SK-N-SH (cell line): ENCODE measurements around the gene DYNC2LI1. TPM values are rescaled to one million over a fixed set of nuclear protein-coding genes. Genes with fewer than 3 reads are reported as not detected.

ENCODE experiments used
- CTCF ChIA-PET: fragments of 300-600, 350-600 bp; formaldehyde crosslinking; extraction: SDS; loops from one replicate; lab custom pipeline; 2021; lab: Yijun Ruan, JAX
- POLR2A ChIA-PET: fragments of 350-600 bp; sonication (Branson Sonifier 250); formaldehyde crosslinking; extraction: SDS; loops from one replicate; lab custom pipeline; 2020; ENCODE audit warnings: antibody characterized with exemption, inconsistent platforms; lab: Yijun Ruan, JAX
- DNase-seq: peaks from one replicate; pipeline ENCODE4 v3.0.0; 2012
- H2AFZ ChIP-seq: fragments of 200-600 bp; sonication (generic); 2 replicates; pipeline ENCODE4 v1.8.1; 2016; ENCODE audit warnings: antibody characterized with exemption, mild to moderate bottlenecking, low read depth
- H3F3A ChIP-seq: fragments of 200-600 bp; sonication (generic); replicated peaks from 2 replicates; pipeline ENCODE3; 2016; ENCODE audit warnings: antibody characterized with exemption, mild to moderate bottlenecking; ENCODE audit not compliant: insufficient read depth
- H3K27ac ChIP-seq, 2 experiments: fragments of 200-500 bp in 1 of 2; fragments of 200-600 bp in 1 of 2; sonication (Bioruptor generic) in 1 of 2; sonication (generic), shearing (Covaris generic) in 1 of 2; 2 replicates each; pipeline versions ENCODE4 v1.5.1 to v1.6.1; 2014 to 2016; ENCODE audit warnings: low read depth in 2 of 2, inconsistent platforms in 1 of 2, low read length in 1 of 2, mild to moderate bottlenecking in 1 of 2, mixed read lengths in 1 of 2
- H3K27me3 ChIP-seq: fragments of 200-600 bp; sonication (generic), shearing (Covaris generic); 2 replicates; pipeline ENCODE4 v1.6.1; 2016; ENCODE audit warnings: mixed run types; ENCODE audit not compliant: insufficient read depth
- H3K36me3 ChIP-seq, 2 experiments: fragments of 200-500 bp in 1 of 2; fragments of 200-600 bp in 1 of 2; sonication (Bioruptor generic) in 1 of 2; sonication (generic) in 1 of 2; replicated peaks in 1 of 2; 2 replicates each; pipeline versions ENCODE3 to v1.5.1; 2014 to 2016; ENCODE audit warnings: low read length in 1 of 2, mild to moderate bottlenecking in 1 of 2; ENCODE audit not compliant: insufficient read depth in 2 of 2, control insufficient read depth in 1 of 2
- H3K4me1 ChIP-seq, 2 experiments: fragments of 200-500 bp in 1 of 2; fragments of 200-600 bp in 1 of 2; sonication (Bioruptor generic) in 1 of 2; sonication (generic), shearing (Covaris generic) in 1 of 2; 2 replicates each; pipeline versions ENCODE4 v1.5.1 to v1.6.1; 2014 to 2016; ENCODE audit warnings: low read depth in 1 of 2, low read length in 1 of 2, mixed run types in 1 of 2; ENCODE audit not compliant: insufficient read depth in 2 of 2, control insufficient read depth in 1 of 2
- H3K4me2 ChIP-seq: fragments of 200-600 bp; sonication (generic), shearing (Covaris generic); 2 replicates; pipeline ENCODE4 v1.6.1; 2017; ENCODE audit warnings: mixed run types
- H3K4me3 ChIP-seq, 2 experiments: fragments of 200-500 bp in 1 of 2; fragments of 200-600 bp in 1 of 2; sonication (Bioruptor generic) in 1 of 2; sonication (generic), shearing (Covaris generic) in 1 of 2; 2 replicates each; pipeline versions ENCODE4 v1.5.1 to v1.8.1; 2014 to 2016; ENCODE audit warnings: low read depth in 2 of 2, inconsistent platforms in 1 of 2, low read length in 1 of 2, mild to moderate bottlenecking in 1 of 2, mixed read lengths in 1 of 2, moderate library complexity in 1 of 2
- H3K79me2 ChIP-seq: fragments of 200-600 bp; sonication (generic); 2 replicates; pipeline ENCODE4 v1.8.1; 2017; ENCODE audit warnings: mild to moderate bottlenecking; ENCODE audit not compliant: insufficient read depth
- H3K9ac ChIP-seq: fragments of 200-600 bp; sonication (generic); 2 replicates; pipeline ENCODE4 v1.6.1; 2017; ENCODE audit warnings: mixed run types
- H3K9me2 ChIP-seq: fragments of 200-600 bp; sonication (generic); 2 replicates; pipeline ENCODE4 v1.6.1; 2017; ENCODE audit warnings: mixed run types
- H3K9me3 ChIP-seq: fragments of 200-600 bp; sonication (generic); 2 replicates; pipeline ENCODE4 v1.6.1; 2017; ENCODE audit warnings: mixed run types, mild to moderate bottlenecking, moderate library complexity
- H4K20me1 ChIP-seq: fragments of 200-600 bp; sonication (generic); 2 replicates; pipeline ENCODE4 v1.6.1; 2017; ENCODE audit warnings: mild to moderate bottlenecking, mixed run types; ENCODE audit not compliant: insufficient read depth
- CHD2 ChIP-seq: fragments of 150-350 bp; IDR thresholded peaks from 2 replicates; pipeline ENCODE4 v1.6.1; 2018; ENCODE audit warnings: low read length; ENCODE audit not compliant: partially characterized antibody
- CTCF ChIP-seq: fragments of 200-600 bp; sonication (generic); IDR thresholded peaks from 2 replicates; pipeline ENCODE4 v1.6.1; 2017; ENCODE audit warnings: antibody characterized with exemption, mild to moderate bottlenecking, moderate library complexity
- ELF1 ChIP-seq: IDR thresholded peaks from 2 replicates; pipeline ENCODE4 v1.4.0; 2012
- EP300 ChIP-seq, 2 experiments: IDR thresholded peaks; 2 replicates each; pipeline versions ENCODE4 v1.4.0 to v1.6.1; 2012; ENCODE audit warnings: borderline replicate concordance in 1 of 2, low read depth in 1 of 2, low read length in 1 of 2
- FOXJ3 ChIP-seq: sonication (generic); formaldehyde crosslinking; IDR thresholded peaks from 2 replicates; pipeline ENCODE4 v1.5.1; 2020; ENCODE audit warnings: mild to moderate bottlenecking, missing genetic modification reagents
- FOXM1 ChIP-seq: IDR thresholded peaks from 2 replicates; pipeline ENCODE4 v1.4.0; 2012; ENCODE audit warnings: low read depth, mild to moderate bottlenecking
- GABPA ChIP-seq: IDR thresholded peaks from 2 replicates; pipeline ENCODE4 v1.4.0; 2012; ENCODE audit warnings: low read depth, mild to moderate bottlenecking
- GATA2 ChIP-seq: sonication (generic); formaldehyde crosslinking; IDR thresholded peaks from 2 replicates; pipeline ENCODE4 v1.5.0; 2020; ENCODE audit warnings: mild to moderate bottlenecking, missing genetic modification reagents
- JUND ChIP-seq: IDR thresholded peaks from 2 replicates; pipeline ENCODE4 v1.4.0; 2012
- PBX3 ChIP-seq: IDR thresholded peaks from 2 replicates; pipeline ENCODE4; 2012
- RAD21 ChIP-seq: IDR thresholded peaks from 2 replicates; pipeline ENCODE4 v1.6.1; 2012; ENCODE audit warnings: mild to moderate bottlenecking, low read length
- RFX5 ChIP-seq: IDR thresholded peaks from 2 replicates; pipeline ENCODE4 v1.6.1; 2012; ENCODE audit warnings: mild to moderate bottlenecking, improper control_type of control experiment, low read length
- RXRA ChIP-seq: IDR thresholded peaks from 2 replicates; pipeline ENCODE4 v1.4.0; 2012; ENCODE audit warnings: low read depth, mild to moderate bottlenecking, borderline replicate concordance
- SIN3A ChIP-seq: IDR thresholded peaks from 2 replicates; pipeline ENCODE4 v1.6.1; 2012; ENCODE audit warnings: low read depth, mild to moderate bottlenecking, low read length, moderate library complexity, borderline replicate concordance
- SMC3 ChIP-seq: IDR thresholded peaks from 2 replicates; pipeline ENCODE4 v1.6.1; 2012; ENCODE audit warnings: low read depth, low read length, improper control_type of control experiment
- TAF1 ChIP-seq: IDR thresholded peaks from 2 replicates; pipeline ENCODE4 v1.6.1; 2012; ENCODE audit warnings: low read depth, mild to moderate bottlenecking, low read length, moderate library complexity, borderline replicate concordance
- TCF12 ChIP-seq: IDR thresholded peaks from 2 replicates; pipeline ENCODE4 v1.4.0; 2012
- TEAD4 ChIP-seq: IDR thresholded peaks from 2 replicates; pipeline ENCODE4 v1.4.0; 2012; ENCODE audit warnings: mild to moderate bottlenecking, borderline replicate concordance; ENCODE audit not compliant: insufficient read depth
- USF2 ChIP-seq: fragments of 150-350 bp; IDR thresholded peaks from 2 replicates; pipeline ENCODE4 v1.6.1; 2017; ENCODE audit warnings: antibody characterized with exemption, low read length, low read depth, borderline replicate concordance
- WGBS: methylation state at CpG from one replicate; pipeline ENCODE4 v1.1.6; 2017; ENCODE audit warnings: low lambda C conversion rate; 5-methylcytosine and 5-hydroxymethylcytosine counted together
- polyA plus RNA-seq, 3 experiments: library from polyadenylated mRNA; depleted of rRNA; stranded (reverse); fragments of >200 nt; gene quantifications; 2 replicates each; pipeline ENCODE4 v1.2.3, GENCODE V29; 2012

DYNC2LI1 gene
- polyA plus RNA-seq, 1 of the 3 experiments (the other 2 are of a cell fraction), result 20.4 TPM

- Histone ChIP-seq H3K9me2 (no peaks in the 10 kb centered on the region), H3K27ac (no peak overlapping the region), H4K20me1 (no peaks in the 10 kb centered on the region), H3K9ac (no peak overlapping the region), H3K36me3 (no peaks in the 10 kb centered on the region), H2AFZ (no peak overlapping the region), H3K4me3 (no peak overlapping the region), H3K4me1 (no peaks in the 10 kb centered on the region), H3K4me2 (no peak overlapping the region), H3F3A (no peaks in the 10 kb centered on the region), H3K27me3 (peaks cover 19% of the 10 kb centered on the region; the same call in 1 of the 2 replicates), H3K9me3 (no peaks in the 10 kb centered on the region), H3K79me2 (no peaks in the 10 kb centered on the region)
- no peak for TF ChIP-seq GATA2 (CRISPR knock-in tag)
- TF ChIP-seq TEAD4, result no peak
- TF ChIP-seq TCF12, result no peak
- no peak for TF ChIP-seq RXRA
- TF ChIP-seq USF2, result no peak
- TF ChIP-seq FOXJ3 (CRISPR knock-in tag), result no peak
- TF ChIP-seq CTCF, result no peak
- no peak for TF ChIP-seq ELF1
- no peak for TF ChIP-seq FOXM1
- TF ChIP-seq CHD2, result no peak
- TF ChIP-seq SMC3, result no peak
- no peak for TF ChIP-seq SIN3A
- TF ChIP-seq EP300 (IDR thresholded peaks at IDR 0.05; ENCODE audit: borderline replicate concordance in 1 of 2, low read depth in 1 of 2, low read length in 1 of 2), result no peak
- no peak for TF ChIP-seq PBX3
- TF ChIP-seq JUND, result no peak
- no peak for TF ChIP-seq RAD21
- no peak for TF ChIP-seq GABPA
- TF ChIP-seq RFX5, result no peak
- TF ChIP-seq TAF1, result no peak
- peak; percentile 7 for DNase-seq
- ChIA-PET CTCF (interaction anchor here (1.7 kb wide), 1 partner anchor 26 kb away, joined by 7 read pairs; no protein-coding TSS in a partner anchor), POLR2A (no interaction called here)
- 84% methylated on average over 21 of the region's 21 CpGs for WGBS
Observed at GRCh38 chr2:43852196-43852730, 78.4 kb downstream of the DYNC2LI1 start.
